GM12891 (cell line): ENCODE measurements around the gene NLN.

Source experiments
- DNase-seq: peaks from one replicate; pipeline ENCODE4 v3.0.0; 2011; ENCODE audit warnings: low spot score; ENCODE audit not compliant: insufficient read length
- FAIRE-seq: peaks from 2 replicates; lab custom pipeline; 2011; peaks lifted over from hg19 to GRCh38; lab: Jason Lieb, UNC
- PAX5 ChIP-seq: IDR thresholded peaks from 2 replicates; pipeline ENCODE4 v1.6.1; 2011; ENCODE audit warnings: low read length, moderate library complexity, mild to moderate bottlenecking; ENCODE audit not compliant: insufficient read depth, severe bottlenecking
- POLR2A ChIP-seq: IDR thresholded peaks from 2 replicates; pipeline ENCODE4 v1.6.1; 2011; ENCODE audit warnings: low read depth, low read length, control low read depth
- POLR2AphosphoS5 ChIP-seq: IDR thresholded peaks from 2 replicates; pipeline ENCODE4 v1.6.1; 2011; ENCODE audit warnings: low read depth, low read length, control low read depth
- POU2F2 ChIP-seq: IDR thresholded peaks from 2 replicates; pipeline ENCODE4 v1.6.1; 2011; ENCODE audit warnings: low read depth, mild to moderate bottlenecking, control low read depth, low read length, moderate library complexity
- SPI1 ChIP-seq: IDR thresholded peaks from 2 replicates; pipeline ENCODE4 v1.6.1; 2011; ENCODE audit warnings: low read depth, low read length, control low read depth
- TAF1 ChIP-seq: IDR thresholded peaks from 2 replicates; pipeline ENCODE4 v1.6.1; 2011; ENCODE audit warnings: low read depth, low read length, control low read depth

Gene NLN

DNA sequence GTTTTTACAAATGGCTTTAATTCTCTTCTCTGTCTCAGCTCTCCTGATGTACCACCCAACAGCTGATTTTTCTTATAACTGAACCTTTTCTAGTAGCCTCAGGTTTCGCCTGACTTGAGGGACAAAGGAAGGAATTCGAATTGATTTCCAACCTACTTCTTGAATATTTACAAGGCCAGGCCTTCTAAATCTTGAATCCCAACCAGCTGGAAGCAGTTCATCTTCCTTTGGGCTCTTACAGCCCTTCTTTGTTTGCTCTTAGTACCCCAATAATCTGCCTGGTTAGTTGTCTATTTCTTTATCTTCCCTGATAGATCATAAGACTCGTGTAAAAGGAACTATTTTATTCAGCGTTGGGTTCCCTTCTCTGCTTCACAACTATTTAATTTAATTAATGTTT is 95.9 kb downstream of the NLN start:
- DNase-seq (no peak), FAIRE-seq (no peak)
- TF ChIP-seq PAX5: no peak
- no peak for TF ChIP-seq POU2F2
- no peak for TF ChIP-seq POLR2AphosphoS5
- TF ChIP-seq TAF1: no peak
- no peak for TF ChIP-seq SPI1
- no peak for TF ChIP-seq POLR2A

- DNase-seq (no peak), FAIRE-seq (no peak)
- TF ChIP-seq PAX5 (no peak), TAF1 (no peak), POU2F2 (no peak), SPI1 (no peak), POLR2A (no peak), POLR2AphosphoS5 (no peak)
Measured at GRCh38 chr5:65818592-65818991, 96.6 kb downstream of the NLN start.

DNA sequence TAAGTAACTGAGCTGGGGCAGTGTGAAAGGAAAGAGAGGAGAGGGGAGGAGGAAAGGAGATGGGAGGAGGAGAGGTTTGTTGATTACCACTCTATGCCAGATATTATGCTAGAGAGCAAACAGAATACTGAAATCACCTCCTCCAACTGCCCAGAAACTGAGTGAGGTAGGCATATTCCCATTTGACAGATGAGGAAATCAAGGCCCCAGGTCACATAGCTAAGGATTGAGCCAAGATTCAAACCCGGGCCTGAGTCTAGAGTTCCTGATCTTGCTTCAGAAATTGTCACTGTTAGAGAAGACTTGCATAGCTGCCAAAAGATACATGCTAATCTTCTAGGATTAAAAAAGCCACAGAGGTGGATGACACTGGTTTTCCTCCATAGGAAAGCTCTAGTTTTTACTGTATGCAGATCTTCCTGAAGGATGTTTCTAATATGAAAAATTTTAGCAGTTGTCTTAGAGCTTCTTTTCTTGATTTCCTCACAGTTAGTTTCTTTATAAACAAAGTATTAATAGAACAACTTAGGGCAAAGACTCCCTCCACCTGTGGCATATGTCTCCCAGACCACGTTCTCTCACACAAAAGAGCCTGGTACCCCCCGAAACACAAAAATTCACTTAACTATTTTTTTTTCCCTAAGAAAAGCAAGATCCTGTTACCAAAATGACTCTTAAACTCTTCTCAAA is 97.4 kb downstream of the NLN start:
- FAIRE-seq: no peak

DNA sequence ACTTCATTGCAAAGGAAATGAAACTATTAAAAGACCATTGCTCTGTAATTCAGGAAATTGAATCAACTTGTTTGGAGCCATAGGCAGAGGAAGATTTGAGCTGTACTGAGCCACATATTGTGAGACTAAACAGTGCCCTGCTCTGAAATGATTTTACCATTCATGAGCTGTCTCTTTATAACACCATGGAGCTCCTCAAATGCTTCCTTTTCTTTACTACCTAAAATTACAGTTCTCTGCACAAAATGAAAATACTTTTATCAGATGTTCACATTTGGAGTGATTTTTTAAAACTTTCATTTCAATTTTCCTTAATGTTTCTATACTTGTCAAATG is 97.9 kb downstream of the NLN start:
- no peak for FAIRE-seq
- no peak for DNase-seq
- TF ChIP-seq POLR2A: no peak
- TF ChIP-seq POLR2AphosphoS5: no peak
- TF ChIP-seq SPI1: no peak
- no peak for TF ChIP-seq TAF1

More for the DNA sequence above, 97.4 kb downstream of the NLN start:
- no peak for DNase-seq
- no peak for TF ChIP-seq POLR2A
- no peak for TF ChIP-seq TAF1
- no peak for TF ChIP-seq POLR2AphosphoS5
- TF ChIP-seq POU2F2: no peak
- no peak for TF ChIP-seq PAX5
- TF ChIP-seq SPI1: no peak

- no peak for FAIRE-seq
Measured at GRCh38 chr5:65820373-65820772, 98.4 kb downstream of the NLN start.

GRCh38 chr5:65821966-65822365 is 100.0 kb downstream of the NLN start:
- FAIRE-seq (peak; percentile 77), DNase-seq (no peak)
- TF ChIP-seq SPI1 (peak; percentile 79), TAF1 (no peak)

More at GRCh38 chr5:65820373-65820772, 98.4 kb downstream of the NLN start:
- TF ChIP-seq SPI1 (no peak), PAX5 (no peak), POU2F2 (no peak), POLR2AphosphoS5 (no peak), POLR2A (no peak), TAF1 (no peak)
- DNase-seq: no peak

GRCh38 chr5:65822710-65823109 is 100.7 kb downstream of the NLN start:
- FAIRE-seq (no peak), DNase-seq (no peak)
- no peak for TF ChIP-seq POLR2A
- no peak for TF ChIP-seq POU2F2
- no peak for TF ChIP-seq TAF1
- no peak for TF ChIP-seq SPI1
- TF ChIP-seq POLR2AphosphoS5: no peak
- TF ChIP-seq PAX5: no peak

- TF ChIP-seq PAX5: no peak
- FAIRE-seq (peak; percentile 55), DNase-seq (no peak)
Measured at GRCh38 chr5:65823204-65823603, 101.2 kb downstream of the NLN start.

DNA sequence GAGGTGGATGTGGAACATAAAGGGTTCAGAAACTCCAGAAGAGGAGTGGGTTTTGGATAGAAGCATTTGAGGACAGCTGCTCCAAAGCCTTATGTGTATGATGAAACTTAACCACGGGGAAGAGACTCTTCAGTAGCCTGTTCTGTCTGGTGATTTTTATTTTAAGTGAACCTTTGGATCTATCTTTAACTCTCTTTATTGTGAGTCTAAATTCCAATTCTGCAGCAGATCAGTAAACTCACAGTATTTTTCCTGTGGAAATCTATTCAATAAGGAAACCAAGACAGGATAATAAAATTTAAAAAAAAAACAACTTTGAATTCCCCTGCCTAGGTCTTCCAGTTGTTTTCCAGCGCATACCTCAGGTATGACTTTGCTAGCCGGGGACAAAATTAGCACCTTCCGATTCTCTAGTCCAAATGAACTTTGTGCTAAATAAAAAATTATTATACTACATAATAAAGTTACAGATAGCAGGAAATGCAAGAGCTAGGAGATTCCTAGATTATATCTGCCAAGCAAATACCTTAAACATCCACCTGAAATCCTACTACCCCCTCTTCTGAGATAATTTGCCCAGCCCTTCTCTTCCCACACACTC is 101.9 kb downstream of the NLN start:
- no peak for DNase-seq

More for the DNA sequence above, 101.9 kb downstream of the NLN start:
- FAIRE-seq: no peak
- no peak for TF ChIP-seq SPI1
- TF ChIP-seq TAF1: no peak
- TF ChIP-seq POLR2AphosphoS5: no peak
- TF ChIP-seq POLR2A: no peak
- no peak for TF ChIP-seq PAX5
- TF ChIP-seq POU2F2: no peak
